Measurements from ENCODE around the gene ERVH48-1.

ERVH48-1 gene

DNA sequence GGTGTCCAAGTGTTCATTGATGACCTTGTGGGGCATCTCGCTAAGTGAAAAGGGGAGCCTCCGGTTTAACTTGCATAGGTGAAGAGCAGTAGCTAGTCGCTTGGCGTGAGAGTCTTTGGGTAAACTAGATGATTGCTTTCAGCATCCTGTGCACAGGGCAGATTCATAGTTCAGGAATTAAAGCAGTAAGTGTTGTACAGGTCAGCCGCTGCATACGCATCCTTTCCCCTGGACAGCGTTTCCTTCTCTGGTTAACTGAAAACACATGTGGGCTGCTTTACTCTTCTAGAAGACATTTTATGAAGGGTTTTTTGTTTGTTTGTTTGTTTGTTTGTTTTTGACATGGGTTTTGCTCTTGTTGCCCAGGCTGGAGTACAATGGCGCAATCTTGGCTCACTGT lies 20.2 kb downstream of the ERVH48-1 start:
- H3K27me3 ChIP-seq, result no peaks in the 10 kb centered on the region
- no peaks in the 10 kb centered on the region for H3K9me3 ChIP-seq
- H3K4me1 ChIP-seq (ENCODE audit: control insufficient read depth in 1 of 2, insufficient read depth in 1 of 2, low read depth in 1 of 2, low read length in 1 of 2), result no peaks in the 10 kb centered on the region
- no peak for TF ChIP-seq CTCF (IDR thresholded peaks at IDR 0.05)
- H3K36me3 ChIP-seq, result peaks cover 89% of the 10 kb centered on the region
- H3K27ac ChIP-seq, result no peak overlapping the region
- no peak overlapping the region for H3K4me3 ChIP-seq (ENCODE audit: low read depth in 1 of 2, low read length in 1 of 2)

DNA sequence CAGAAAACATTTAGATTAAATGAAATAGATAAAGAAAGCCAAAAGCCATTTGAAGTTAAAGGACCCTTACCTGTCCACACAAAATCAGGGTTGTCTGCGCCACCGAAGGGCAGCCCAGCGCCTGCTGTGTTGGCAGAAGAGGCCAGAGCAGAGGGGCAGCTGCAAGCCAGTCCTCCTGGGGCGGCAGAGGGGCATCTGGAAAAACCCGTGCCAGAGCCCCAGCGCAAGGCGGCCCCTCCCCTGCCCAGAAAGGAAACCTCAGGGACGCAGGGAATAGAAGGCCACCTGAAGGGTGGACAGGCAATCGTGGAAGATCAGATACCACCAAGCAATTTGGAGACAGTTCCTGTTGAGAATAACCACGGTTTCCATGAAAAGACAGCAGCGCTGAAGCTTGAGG lies 21.6 kb downstream of the ERVH48-1 start:
- H3K27me3 ChIP-seq, result no peaks in the 10 kb centered on the region
- H3K9me3 ChIP-seq, result no peaks in the 10 kb centered on the region
- TF ChIP-seq CTCF (IDR thresholded peaks at IDR 0.05), result no peak
- H3K4me1 ChIP-seq (ENCODE audit: control insufficient read depth in 1 of 2, insufficient read depth in 1 of 2, low read depth in 1 of 2, low read length in 1 of 2), result no peaks in the 10 kb centered on the region
- H3K36me3 ChIP-seq, result peaks cover 89% of the 10 kb centered on the region
- no peak overlapping the region for H3K4me3 ChIP-seq (ENCODE audit: low read depth in 1 of 2, low read length in 1 of 2)
- no peak overlapping the region for H3K27ac ChIP-seq

GRCh38 chr21:42900446-42900845 lies 25.0 kb downstream of the ERVH48-1 start:
- H3K9me3 ChIP-seq, result no peaks in the 10 kb centered on the region
- peaks cover 80% of the 10 kb centered on the region for H3K36me3 ChIP-seq
- no peaks in the 10 kb centered on the region for H3K27me3 ChIP-seq
- no peak for TF ChIP-seq CTCF (IDR thresholded peaks at IDR 0.05)
- no peak overlapping the region for H3K27ac ChIP-seq
- no peak overlapping the region for H3K4me3 ChIP-seq (ENCODE audit: low read depth in 1 of 2, low read length in 1 of 2)
- no peaks in the 10 kb centered on the region for H3K4me1 ChIP-seq (ENCODE audit: control insufficient read depth in 1 of 2, insufficient read depth in 1 of 2, low read depth in 1 of 2, low read length in 1 of 2)

- peak; percentile 48 for TF ChIP-seq CTCF (IDR thresholded peaks at IDR 0.05)
- peaks cover 17 to 18% of the 10 kb centered on the region in 2 experiments for H3K4me1 ChIP-seq (ENCODE audit: control insufficient read depth in 1 of 2, insufficient read depth in 1 of 2, low read depth in 1 of 2, low read length in 1 of 2)
- H3K9me3 ChIP-seq, result no peaks in the 10 kb centered on the region
- peaks cover 20% of the 10 kb centered on the region for H3K36me3 ChIP-seq
- H3K27ac ChIP-seq, result peak within 1 kb of the TSS; percentile 96
- peak within 1 kb of the TSS; percentile 87 to 89 for H3K4me3 ChIP-seq (ENCODE audit: low read depth in 1 of 2, low read length in 1 of 2)
- H3K27me3 ChIP-seq, result no peaks in the 10 kb centered on the region
Measured at GRCh38 chr21:42892931-42893755, 32.3 kb downstream of the ERVH48-1 start, which contains the start of gene NDUFV3. TSS of gene NDUFV3 (plus strand) at chr21:42893309. CDS start at chr21:42893334, 25 bp downstream.

DNA sequence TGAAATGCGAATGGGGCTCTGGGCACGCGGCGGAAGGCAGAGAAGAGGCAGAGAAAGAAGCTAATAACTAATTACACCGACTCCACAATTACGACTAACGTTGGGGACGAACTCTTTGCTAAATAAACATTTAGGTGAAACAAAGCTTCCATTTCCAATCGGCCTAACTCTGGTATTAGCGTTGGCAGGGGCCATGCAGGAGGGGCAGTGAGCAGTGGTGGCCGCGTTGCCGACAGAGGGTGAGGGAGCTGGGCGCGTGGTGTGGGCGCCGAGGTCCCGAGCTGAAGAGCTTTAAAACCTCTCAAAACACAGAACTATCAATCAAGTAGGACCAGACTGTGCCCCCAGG lies 32.9 kb downstream of the ERVH48-1 start:
- H3K27ac ChIP-seq, result peak overlapping the region; percentile 96
- no peak for TF ChIP-seq CTCF (IDR thresholded peaks at IDR 0.05)

More for the DNA sequence above, 32.9 kb downstream of the ERVH48-1 start:
- peaks cover 17 to 18% of the 10 kb centered on the region in 2 experiments for H3K4me1 ChIP-seq (ENCODE audit: control insufficient read depth in 1 of 2, insufficient read depth in 1 of 2, low read depth in 1 of 2, low read length in 1 of 2)
- H3K27me3 ChIP-seq, result no peaks in the 10 kb centered on the region
- no peaks in the 10 kb centered on the region for H3K9me3 ChIP-seq
- peaks cover 14% of the 10 kb centered on the region for H3K36me3 ChIP-seq
- peak overlapping the region; percentile 87 to 89 for H3K4me3 ChIP-seq (ENCODE audit: low read depth in 1 of 2, low read length in 1 of 2)
